Activated CD8-positive, alpha-beta T cell treated with anti-CD3 and anti-CD28 coated beads for 36 hours (primary cell): Measurements from ENCODE around the gene AGBL4. TPM values are rescaled to one million over a fixed set of nuclear protein-coding genes. Genes with fewer than 3 reads are reported as not detected.

ENCODE experiments used
- ATAC-seq: fragments of 200-7000 bp; cut with Tn5 transposase; one replicate; pipeline ENCODE4 v1.10.0; 2021; ENCODE audit warnings: mild to moderate bottlenecking, moderate library complexity
- CTCF ChIA-PET: fragments of 350-600 bp; sonication (Branson Sonifier 250); formaldehyde crosslinking; loops from one replicate; lab custom pipeline; 2021; ENCODE audit warnings: antibody characterized with exemption; lab: Charles Lee
- POLR2A ChIA-PET: fragments of 350-600 bp; sonication (Branson Sonifier 250); formaldehyde crosslinking; loops from one replicate; lab custom pipeline; 2021; ENCODE audit warnings: antibody characterized with exemption; lab: Charles Lee
- DNase-seq: peaks from one replicate; pipeline ENCODE4 v3.0.0-alpha.2; 2020
- H3K27ac Mint-ChIP-seq: one replicate; pipeline ENCODE4 v1.8.0; 2021; ENCODE audit warnings: mild to moderate bottlenecking, mixed read lengths
- H3K27me3 Mint-ChIP-seq: one replicate; pipeline ENCODE4 v1.8.0; 2021; ENCODE audit warnings: mixed read lengths
- H3K36me3 Mint-ChIP-seq: one replicate; pipeline ENCODE4 v1.8.0; 2021; ENCODE audit warnings: low read depth, mixed read lengths
- H3K4me1 Mint-ChIP-seq: one replicate; pipeline ENCODE4 v1.8.0; 2021; ENCODE audit warnings: low read depth, mixed read lengths
- H3K4me3 Mint-ChIP-seq: one replicate; pipeline ENCODE4 v1.8.0; 2021; ENCODE audit warnings: mild to moderate bottlenecking, moderate library complexity, mixed read lengths
- H3K9me3 Mint-ChIP-seq: one replicate; pipeline ENCODE4 v1.8.0; 2021; ENCODE audit warnings: mixed read lengths
- CTCF ChIP-seq: fragments of 200-600 bp; IDR thresholded peaks from one replicate; pipeline ENCODE4 v1.8.0; 2022; ENCODE audit warnings: antibody characterized with exemption, mild to moderate bottlenecking
- intact Hi-C: fragments of 100-400 bp; cut with micrococcal nuclease; formaldehyde crosslinking; loops from one replicate; pipeline ENCODE4 v1.10.0; 2022
- total RNA-seq, 2 experiments: library from RNA; stranded (reverse); gene quantifications; one replicate each; pipeline ENCODE4 v1.2.3, GENCODE V29; 2021

The AGBL4 gene
- total RNA-seq, 2 experiments from 2014 or later: 0.14 TPM; not detected in 1

DNA sequence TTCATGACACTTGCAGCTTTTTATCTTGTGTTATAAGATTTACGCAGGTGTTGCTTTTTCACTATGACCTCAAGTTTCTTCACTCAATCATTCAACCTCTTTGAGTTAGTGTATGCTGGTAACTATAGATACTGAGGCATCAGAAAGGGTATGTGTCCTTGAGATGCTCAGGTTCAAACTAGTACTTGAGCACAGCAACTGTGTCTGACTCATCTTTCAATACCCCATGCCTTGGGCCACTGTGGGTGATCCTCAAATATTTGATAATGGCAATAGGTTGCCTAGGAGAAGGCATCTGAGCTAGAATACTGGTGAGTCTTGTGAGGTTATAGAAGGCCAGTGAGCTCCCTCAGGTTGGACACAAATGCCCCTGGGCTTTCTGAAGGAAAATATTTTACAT lies 1463.6 kb downstream of the AGBL4 start:
- intact Hi-C loops: no loop called here
- POLR2A ChIA-PET: no interaction called here
- Mint-ChIP-seq H3K27ac (no peak overlapping the region), H3K36me3 (no peaks in the 10 kb centered on the region), H3K27me3 (peaks cover 11% of the 10 kb centered on the region), H3K4me3 (no peak overlapping the region), H3K9me3 (no peaks in the 10 kb centered on the region), H3K4me1 (no peaks in the 10 kb centered on the region)
- TF ChIP-seq CTCF: no peak
- DNase-seq: no peak
- no peak for ATAC-seq
- CTCF ChIA-PET: interaction anchor here (0.9 to 1.9 kb wide), 2 partner anchors 12 to 21 kb away, joined by 5 to 6 read pairs; no protein-coding TSS in a partner anchor

DNA sequence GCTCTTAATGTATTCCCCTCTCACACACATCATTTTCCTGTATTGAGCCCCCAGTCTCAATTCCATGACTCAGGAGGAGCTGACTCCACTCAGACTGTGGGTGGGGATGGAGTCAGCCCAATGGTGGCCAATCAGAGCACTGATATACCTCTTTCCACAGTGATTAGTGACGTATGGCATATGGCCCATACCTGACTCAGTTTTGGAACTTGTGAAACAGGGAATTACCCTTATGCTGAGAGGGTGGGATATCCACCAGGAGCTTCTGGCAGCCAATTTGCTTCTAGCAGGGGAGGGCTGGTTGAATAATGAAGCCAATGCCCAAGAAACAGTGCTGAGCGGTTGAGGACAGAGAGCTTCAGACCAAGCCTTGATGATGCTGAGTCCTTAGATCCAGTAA lies 1465.4 kb downstream of the AGBL4 start:
- no peaks in the 10 kb centered on the region for H3K36me3 Mint-ChIP-seq
- no peak overlapping the region for H3K27ac Mint-ChIP-seq
- H3K4me3 Mint-ChIP-seq: no peak overlapping the region
- ChIA-PET POLR2A (no interaction called here), CTCF (no interaction called here)
- ATAC-seq (no peak), DNase-seq (no peak)
- intact Hi-C loops: no loop called here
- no peak for TF ChIP-seq CTCF
- no peaks in the 10 kb centered on the region for H3K9me3 Mint-ChIP-seq
- H3K27me3 Mint-ChIP-seq: peaks cover 4% of the 10 kb centered on the region
- H3K4me1 Mint-ChIP-seq: no peaks in the 10 kb centered on the region

GRCh38 chr1:48556186-48556850 lies 1467.4 kb downstream of the AGBL4 start:
- no peaks in the 10 kb centered on the region for H3K9me3 Mint-ChIP-seq
- ChIA-PET POLR2A (no interaction called here), CTCF (no interaction called here)
- H3K27ac Mint-ChIP-seq: no peak overlapping the region
- ATAC-seq (no peak), DNase-seq (no peak)
- no peaks in the 10 kb centered on the region for H3K4me1 Mint-ChIP-seq
- H3K36me3 Mint-ChIP-seq: no peaks in the 10 kb centered on the region
- H3K4me3 Mint-ChIP-seq: no peak overlapping the region
- TF ChIP-seq CTCF: no peak
- intact Hi-C loops: no loop called here
- H3K27me3 Mint-ChIP-seq: peaks cover 4% of the 10 kb centered on the region

DNA sequence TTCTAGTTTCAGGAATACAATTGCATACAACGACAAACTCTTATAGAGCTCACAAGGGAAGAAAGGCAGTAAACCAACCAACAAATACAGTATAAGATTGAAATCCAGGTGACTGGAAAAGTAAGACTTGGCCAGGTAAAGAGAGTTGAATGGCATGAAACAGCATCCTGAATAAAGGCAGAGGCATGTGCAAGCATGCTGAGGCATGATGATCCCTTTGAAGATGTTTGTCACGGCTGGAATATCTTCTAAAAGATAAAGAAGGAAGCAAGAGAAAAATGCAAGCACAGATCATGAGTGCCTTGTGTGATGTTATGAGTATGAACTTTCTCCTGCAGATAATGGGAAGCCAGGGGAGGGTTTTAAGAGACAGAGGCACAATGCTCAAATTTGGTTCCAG lies 1468.5 kb downstream of the AGBL4 start:
- ChIA-PET CTCF (no interaction called here), POLR2A (no interaction called here)
- no peaks in the 10 kb centered on the region for H3K9me3 Mint-ChIP-seq
- no peaks in the 10 kb centered on the region for H3K36me3 Mint-ChIP-seq
- no peak for DNase-seq
- no peak overlapping the region for H3K27ac Mint-ChIP-seq
- peaks cover 4% of the 10 kb centered on the region for H3K27me3 Mint-ChIP-seq
- no peak for TF ChIP-seq CTCF
- intact Hi-C loops: no loop called here
- no peak overlapping the region for H3K4me3 Mint-ChIP-seq
- ATAC-seq: no peak
- H3K4me1 Mint-ChIP-seq: no peaks in the 10 kb centered on the region

GRCh38 chr1:48552903-48553606 lies 1470.7 kb downstream of the AGBL4 start:
- Mint-ChIP-seq H3K9me3 (no peaks in the 10 kb centered on the region), H3K36me3 (no peaks in the 10 kb centered on the region), H3K4me1 (no peaks in the 10 kb centered on the region), H3K27me3 (no peaks in the 10 kb centered on the region), H3K4me3 (no peak overlapping the region), H3K27ac (no peak overlapping the region)
- ATAC-seq (no peak), DNase-seq (no peak)
- TF ChIP-seq CTCF: no peak
- POLR2A ChIA-PET: no interaction called here
- intact Hi-C loops: no loop called here
- CTCF ChIA-PET: interaction anchor here (1.0 kb wide), 1 partner anchor 9 kb away, joined by 5 read pairs; no protein-coding TSS in a partner anchor
